GM12874 (cell line): ENCODE results near the gene MCOLN1.

Experiments used
- TF ChIP-seq, protein P1 (sequence below): IDR thresholded peaks from 2 replicates; pipeline ENCODE4 v1.5.1; 2011; ENCODE audit warnings: low read depth, mild to moderate bottlenecking, control low read depth, low read length, moderate library complexity; ENCODE audit not compliant: insufficient read depth

The MCOLN1 gene

GRCh38 chr19:7505288-7505681, 17.1 kb upstream of the MCOLN1 start:
- TF ChIP-seq, protein P1, sequence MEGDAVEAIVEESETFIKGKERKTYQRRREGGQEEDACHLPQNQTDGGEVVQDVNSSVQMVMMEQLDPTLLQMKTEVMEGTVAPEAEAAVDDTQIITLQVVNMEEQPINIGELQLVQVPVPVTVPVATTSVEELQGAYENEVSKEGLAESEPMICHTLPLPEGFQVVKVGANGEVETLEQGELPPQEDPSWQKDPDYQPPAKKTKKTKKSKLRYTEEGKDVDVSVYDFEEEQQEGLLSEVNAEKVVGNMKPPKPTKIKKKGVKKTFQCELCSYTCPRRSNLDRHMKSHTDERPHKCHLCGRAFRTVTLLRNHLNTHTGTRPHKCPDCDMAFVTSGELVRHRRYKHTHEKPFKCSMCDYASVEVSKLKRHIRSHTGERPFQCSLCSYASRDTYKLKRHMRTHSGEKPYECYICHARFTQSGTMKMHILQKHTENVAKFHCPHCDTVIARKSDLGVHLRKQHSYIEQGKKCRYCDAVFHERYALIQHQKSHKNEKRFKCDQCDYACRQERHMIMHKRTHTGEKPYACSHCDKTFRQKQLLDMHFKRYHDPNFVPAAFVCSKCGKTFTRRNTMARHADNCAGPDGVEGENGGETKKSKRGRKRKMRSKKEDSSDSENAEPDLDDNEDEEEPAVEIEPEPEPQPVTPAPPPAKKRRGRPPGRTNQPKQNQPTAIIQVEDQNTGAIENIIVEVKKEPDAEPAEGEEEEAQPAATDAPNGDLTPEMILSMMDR = no peak

- TF ChIP-seq, protein P1 = no peak
These were observed 16.6 kb upstream of the MCOLN1 start for GRCh38 chr19:7505682-7506384.

DNA sequence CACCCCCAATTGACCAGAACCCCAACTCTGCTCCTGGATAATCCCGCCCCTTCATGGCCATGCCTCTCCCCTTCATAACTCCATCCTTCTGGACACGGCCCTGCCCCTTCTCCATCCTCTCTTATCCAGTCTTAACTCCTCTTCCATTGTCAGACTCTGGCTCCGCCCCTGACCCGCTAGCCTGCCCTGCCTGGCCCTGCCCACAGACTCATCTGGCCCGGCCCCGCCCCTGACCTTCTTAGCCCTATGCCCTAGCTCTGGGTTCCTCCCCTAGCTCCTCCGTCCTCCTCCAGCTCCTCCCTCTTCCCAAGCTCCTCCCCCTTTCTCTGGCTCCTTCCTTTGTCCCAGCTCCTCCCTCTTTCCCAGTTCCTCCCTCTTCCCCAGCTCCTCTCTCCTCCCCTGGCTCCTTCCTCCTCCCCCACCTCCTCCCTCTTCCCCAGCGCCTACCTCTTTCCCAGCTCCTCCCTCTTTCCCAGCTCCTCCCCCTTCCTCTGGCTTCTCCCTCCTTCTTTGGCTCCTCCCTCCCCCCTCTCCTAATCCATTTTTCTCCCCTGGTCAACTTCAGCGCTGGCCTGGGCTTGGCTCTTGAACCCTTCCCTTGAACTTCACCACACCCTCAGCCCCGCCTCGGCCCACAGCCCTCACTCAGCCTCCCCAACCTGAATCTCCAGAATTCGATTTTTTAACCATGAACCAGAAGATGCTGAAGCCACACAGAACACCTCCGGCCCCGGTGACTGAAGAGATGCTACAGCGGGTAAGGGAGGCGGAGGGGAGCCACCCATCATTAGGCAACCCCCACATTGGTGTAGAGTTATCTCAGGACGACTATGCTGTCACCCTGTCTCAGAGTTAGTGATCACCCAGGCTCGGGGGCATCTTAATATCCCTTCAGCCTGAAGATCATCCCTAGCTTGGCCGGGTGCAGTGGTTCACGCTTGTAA, 15.8 kb upstream of the MCOLN1 start:
- TF ChIP-seq, protein P1 = no peak

- TF ChIP-seq, protein P1 = no peak
These were observed 14.5 kb upstream of the MCOLN1 start for GRCh38 chr19:7507884-7508283.

GRCh38 chr19:7509625-7510024, 12.8 kb upstream of the MCOLN1 start:
- TF ChIP-seq, protein P1 = no peak

GRCh38 chr19:7512400-7512851, 10.0 kb upstream of the MCOLN1 start:
- TF ChIP-seq, protein P1 = no peak
